Thymus (tissue), 11 donors: ENCODE data around the gene GTF2H1. TPM values are rescaled to one million over a fixed set of nuclear protein-coding genes. Genes with fewer than 3 reads are reported as not detected.

Experiments used
- DNase-seq, 9 donors: peaks; one replicate each; pipeline ENCODE4 v3.0.0-alpha.2; 2013; ENCODE audit warnings: low spot score in 9 of 9, low read depth in 6 of 9, missing footprints in 1 of 9
- H3K27ac ChIP-seq, 2 donors: one replicate each; pipeline ENCODE4 v1.5.1; 2013; ENCODE audit warnings: control low read depth in 1 of 2, low read depth in 1 of 2, low read length in 1 of 2, mild to moderate bottlenecking in 1 of 2, moderate library complexity in 1 of 2
- H3K27me3 ChIP-seq, 2 donors: one replicate each; pipeline ENCODE4 v1.5.1; 2013; ENCODE audit warnings: low read length in 1 of 2; ENCODE audit not compliant: control insufficient read depth in 2 of 2, insufficient read depth in 1 of 2
- H3K36me3 ChIP-seq, 2 donors: one replicate each; pipeline ENCODE4 v1.5.1; 2013; ENCODE audit warnings: low read length in 1 of 2, mild to moderate bottlenecking in 1 of 2, moderate library complexity in 1 of 2; ENCODE audit not compliant: control insufficient read depth in 2 of 2, insufficient read depth in 2 of 2
- H3K4me1 ChIP-seq, 2 donors: one replicate each; pipeline ENCODE4 v1.5.1; 2013; ENCODE audit warnings: low read length in 2 of 2; ENCODE audit not compliant: control insufficient read depth in 2 of 2, insufficient read depth in 2 of 2
- H3K4me3 ChIP-seq, 2 donors: one replicate each; pipeline ENCODE4 v1.5.1; 2013; ENCODE audit warnings: low read length in 2 of 2, control low read depth in 1 of 2, mild to moderate bottlenecking in 1 of 2
- H3K9me3 ChIP-seq, 2 donors: one replicate each; pipeline ENCODE4 v1.5.1; 2013; ENCODE audit warnings: low read length in 1 of 2, mild to moderate bottlenecking in 1 of 2; ENCODE audit not compliant: control insufficient read depth in 2 of 2, insufficient read depth in 1 of 2
- WGBS: extraction: QIAGEN DNeasy Blood & Tissue Kit; methylation state at CpG from one replicate; pipeline ENCODE4 v1.1.7; 2013; 5-methylcytosine and 5-hydroxymethylcytosine counted together
- polyA plus RNA-seq: library from polyadenylated mRNA; stranded (reverse); fragments of 200-250 nt; gene quantifications from one replicate; pipeline ENCODE4 v1.2.3, GENCODE V29; 2013
- total RNA-seq: library from RNA; stranded (reverse); fragments of 120-200 nt; gene quantifications from one replicate; pipeline ENCODE4 v1.2.4, GENCODE V29; 2013
- donor health status: healthy.

The GTF2H1 gene
- total and polyA plus RNA-seq, 2 donors = 35.4 to 38.9 TPM

DNA sequence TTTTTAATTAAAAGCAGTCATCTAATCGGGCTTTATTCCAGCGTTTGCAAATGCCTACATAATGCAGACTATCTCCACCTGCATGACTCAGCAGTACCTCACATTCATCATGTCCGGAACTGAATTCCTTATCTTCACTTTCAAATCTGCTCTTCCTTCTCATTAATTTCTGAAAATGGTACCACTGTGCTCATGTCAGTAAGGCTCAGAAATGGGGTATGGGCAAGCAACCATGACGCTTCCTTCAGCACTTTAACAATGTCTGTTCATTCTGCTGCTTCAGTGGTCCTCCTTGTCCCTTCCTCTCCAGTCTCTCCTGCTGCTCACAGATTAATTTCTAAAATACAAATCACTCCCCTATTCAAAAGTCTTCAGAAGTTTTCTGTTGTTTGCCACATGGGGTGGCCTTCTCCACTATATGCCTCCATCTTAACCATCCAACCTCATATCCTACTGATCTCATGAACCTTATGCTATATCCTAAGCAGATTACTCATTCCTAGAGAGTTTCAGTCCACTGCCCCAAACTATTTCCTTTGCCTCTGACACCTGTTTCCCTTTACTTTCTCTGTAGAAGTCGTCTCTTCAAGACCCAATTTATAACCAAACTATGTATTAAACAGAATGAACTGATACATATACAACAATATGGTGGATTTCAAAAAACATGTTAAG lies 7.0 kb downstream of the GTF2H1 start:
- no peak for DNase-seq
- Histone ChIP-seq H3K27me3 (no peaks in the 10 kb centered on the region), H3K4me3 (no peak overlapping the region), H3K36me3 (peaks cover 24 to 32% of the 10 kb centered on the region in 2 donors), H3K9me3 (no peaks in the 10 kb centered on the region), H3K4me1 (peaks cover 2 to 4% of the 10 kb centered on the region in 2 donors), H3K27ac (no peak overlapping the region)
- 71% methylated on average over 5 of the region's 5 CpGs for WGBS

GRCh38 chr11:18330921-18331320 lies 8.6 kb downstream of the GTF2H1 start:
- WGBS = 94% methylated on average over 6 of the region's 6 CpGs
- H3K9me3 ChIP-seq = no peaks in the 10 kb centered on the region
- H3K36me3 ChIP-seq = peaks cover 33 to 43% of the 10 kb centered on the region in 2 donors
- H3K27ac ChIP-seq = no peak overlapping the region
- no peak overlapping the region for H3K4me3 ChIP-seq
- DNase-seq = no peak
- H3K27me3 ChIP-seq = no peaks in the 10 kb centered on the region
- H3K4me1 ChIP-seq = no peaks in the 10 kb centered on the region

GRCh38 chr11:18332302-18332701 lies 9.9 kb downstream of the GTF2H1 start:
- no peaks in the 10 kb centered on the region for H3K4me1 ChIP-seq

GRCh38 chr11:18332891-18333290 lies 10.5 kb downstream of the GTF2H1 start:
- H3K4me1 ChIP-seq = no peaks in the 10 kb centered on the region
- peaks cover 41 to 50% of the 10 kb centered on the region in 2 donors for H3K36me3 ChIP-seq
- H3K9me3 ChIP-seq = no peaks in the 10 kb centered on the region
- H3K27ac ChIP-seq = no peak overlapping the region
- no peak for DNase-seq
- 93% methylated on average over 3 of the region's 3 CpGs for WGBS
- H3K4me3 ChIP-seq = no peak overlapping the region
- H3K27me3 ChIP-seq = no peaks in the 10 kb centered on the region

More at GRCh38 chr11:18332302-18332701, 9.9 kb downstream of the GTF2H1 start:
- peaks cover 45 to 48% of the 10 kb centered on the region in 2 donors for H3K36me3 ChIP-seq
- H3K9me3 ChIP-seq = no peaks in the 10 kb centered on the region
- DNase-seq = no peak
- WGBS = 79% methylated on average over 1 of the region's 1 CpG
- no peak overlapping the region for H3K4me3 ChIP-seq
- H3K27me3 ChIP-seq = no peaks in the 10 kb centered on the region
- no peak overlapping the region for H3K27ac ChIP-seq

- WGBS = 89% methylated on average over 5 of the region's 5 CpGs
Observed at GRCh38 chr11:18347471-18348125, 25.2 kb downstream of the GTF2H1 start.

DNA sequence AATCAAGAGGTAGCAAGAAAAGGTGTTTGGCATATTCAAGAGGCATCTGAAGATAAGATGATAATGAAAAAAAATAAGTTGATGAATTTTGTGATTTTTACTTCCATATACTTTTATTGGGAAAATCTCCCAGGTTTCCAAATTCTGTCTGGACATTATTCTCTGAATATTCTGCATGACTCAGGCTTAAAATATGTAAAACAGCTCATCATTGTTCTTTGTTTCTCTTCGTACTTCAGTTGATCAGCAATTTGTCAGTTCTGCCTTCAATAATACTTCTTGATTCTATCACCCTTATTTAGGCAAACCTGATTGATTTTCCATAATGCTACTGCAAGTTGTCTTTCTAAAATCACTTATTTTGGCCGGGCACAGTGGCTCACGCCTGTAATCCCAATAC lies 30.2 kb downstream of the GTF2H1 start:
- no peaks in the 10 kb centered on the region for H3K27me3 ChIP-seq
- no peak for DNase-seq
- H3K4me1 ChIP-seq = no peaks in the 10 kb centered on the region
- 98% methylated on average over 3 of the region's 3 CpGs for WGBS
- H3K36me3 ChIP-seq = peaks cover 16 to 28% of the 10 kb centered on the region in 2 donors
- no peak overlapping the region for H3K4me3 ChIP-seq
- H3K27ac ChIP-seq = no peak overlapping the region
- H3K9me3 ChIP-seq = no peaks in the 10 kb centered on the region

More at GRCh38 chr11:18347471-18348125, 25.2 kb downstream of the GTF2H1 start:
- H3K9me3 ChIP-seq = no peaks in the 10 kb centered on the region
- no peak overlapping the region for H3K4me3 ChIP-seq
- no peak overlapping the region for H3K27ac ChIP-seq
- DNase-seq = no peak
- peaks cover 27 to 29% of the 10 kb centered on the region in 2 donors for H3K36me3 ChIP-seq
- H3K27me3 ChIP-seq = no peaks in the 10 kb centered on the region
- no peaks in the 10 kb centered on the region for H3K4me1 ChIP-seq

DNA sequence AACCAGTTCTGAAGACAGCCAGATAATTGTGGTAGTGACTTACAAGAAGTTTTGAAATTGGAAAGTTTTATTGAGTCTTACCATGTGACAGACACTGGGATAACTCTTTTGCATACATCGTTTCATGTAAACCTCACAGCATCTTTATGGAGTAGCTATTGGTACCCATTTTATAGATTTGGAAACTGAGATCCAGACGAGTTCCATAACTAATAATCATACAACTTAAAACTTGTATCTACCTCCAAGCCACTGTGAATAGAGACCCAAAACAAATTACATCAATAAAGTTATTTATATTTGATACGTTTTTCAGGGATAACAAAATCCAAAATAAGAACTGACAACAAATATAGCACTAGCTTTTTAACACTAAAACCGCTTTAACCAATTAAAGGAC lies 36.3 kb downstream of the GTF2H1 start:
- no peak overlapping the region for H3K27ac ChIP-seq
- WGBS = 99% methylated on average over 4 of the region's 4 CpGs
- no peaks in the 10 kb centered on the region for H3K4me1 ChIP-seq
- H3K27me3 ChIP-seq = no peaks in the 10 kb centered on the region
- H3K36me3 ChIP-seq = peaks cover 24 to 59% of the 10 kb centered on the region in 2 donors
- H3K4me3 ChIP-seq = no peak overlapping the region
- no peak for DNase-seq
- no peaks in the 10 kb centered on the region for H3K9me3 ChIP-seq

GRCh38 chr11:18361154-18361553 lies 38.8 kb downstream of the GTF2H1 start:
- no peaks in the 10 kb centered on the region for H3K4me1 ChIP-seq
- no peak for DNase-seq
- no peaks in the 10 kb centered on the region for H3K9me3 ChIP-seq
- H3K27ac ChIP-seq = no peak overlapping the region
- H3K27me3 ChIP-seq = no peaks in the 10 kb centered on the region
- no peak overlapping the region for H3K4me3 ChIP-seq
- peaks cover 43 to 73% of the 10 kb centered on the region in 2 donors for H3K36me3 ChIP-seq
- over 99% methylated on average over 5 of the region's 5 CpGs for WGBS

DNA sequence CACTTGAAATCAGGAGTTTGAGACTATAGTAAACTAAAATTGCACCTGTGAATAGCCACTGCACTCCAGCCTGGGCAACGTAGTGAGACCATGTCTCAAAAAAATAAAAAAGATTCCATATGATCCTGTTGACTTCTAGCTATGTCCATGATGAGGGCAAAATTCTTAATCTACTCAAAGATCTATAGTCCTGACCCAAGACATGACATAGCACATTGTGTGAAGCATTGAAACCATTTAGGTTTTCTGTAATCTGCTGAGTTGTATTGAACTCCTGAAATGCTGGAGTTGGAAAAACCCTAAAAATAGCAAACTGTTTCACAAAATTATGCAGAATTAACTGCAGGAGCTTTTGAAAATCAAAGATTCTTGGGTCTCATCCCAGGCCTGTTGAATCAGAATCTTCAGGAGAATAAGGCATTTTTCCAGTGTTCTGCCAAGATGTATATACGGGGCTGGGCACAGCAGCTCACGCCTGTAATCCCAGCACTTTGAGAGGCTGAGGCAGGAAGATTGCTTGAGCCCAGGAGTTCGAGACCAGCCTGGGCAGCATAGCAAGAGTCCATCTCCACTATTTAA lies 42.2 kb downstream of the GTF2H1 start:
- 97% methylated on average over 4 of the region's 4 CpGs for WGBS

More for the DNA sequence above, 42.2 kb downstream of the GTF2H1 start:
- Histone ChIP-seq H3K4me3 (no peak overlapping the region), H3K36me3 (peaks cover 42 to 69% of the 10 kb centered on the region in 2 donors), H3K27me3 (no peaks in the 10 kb centered on the region), H3K27ac (no peak overlapping the region), H3K4me1 (no peaks in the 10 kb centered on the region), H3K9me3 (no peaks in the 10 kb centered on the region)
- DNase-seq = no peak
